HG03060 (cell line): ENCODE results near the gene BEND7.
"Not testable (repeated sequence)": the region's sequence is repeated elsewhere in the genome, so short reads cannot be mapped to it uniquely, and the experiment has no call there.

Experiments used
- ATAC-seq: cut with Tn5 transposase; IDR thresholded peaks from one replicate; pipeline ENCODE4 v1.9.1; 2021; ENCODE audit warnings: low read depth, moderate number of reproducible peaks; ENCODE audit not compliant: unreplicated experiment

The BEND7 gene, protein sequence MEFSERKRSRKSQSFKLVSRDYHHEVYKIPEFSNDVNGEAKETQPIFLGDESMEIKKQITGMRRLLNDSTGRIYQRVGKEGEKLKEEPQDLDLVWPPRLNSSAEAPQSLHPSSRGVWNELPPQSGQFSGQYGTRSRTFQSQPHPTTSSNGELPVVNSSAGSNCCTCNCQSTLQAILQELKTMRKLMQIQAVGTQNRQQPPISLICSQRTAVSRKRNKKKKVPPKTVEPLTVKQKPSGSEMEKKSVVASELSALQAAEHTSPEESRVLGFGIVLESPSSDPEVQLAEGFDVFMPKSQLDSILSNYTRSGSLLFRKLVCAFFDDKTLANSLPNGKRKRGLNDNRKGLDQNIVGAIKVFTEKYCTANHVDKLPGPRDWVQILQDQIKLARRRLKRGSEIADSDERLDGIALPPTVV

GRCh38 chr10:13528875-13529713 is at the start of gene BEND7:
Gene BEND7, minus strand, starts transcription at chr10:13529014. Its CDS starts 481 bp downstream, at chr10:13528533.
- no peak for ATAC-seq

- no peak for ATAC-seq
These were observed 45.1 kb upstream of the BEND7 start for GRCh38 chr10:13573960-13574359.

DNA sequence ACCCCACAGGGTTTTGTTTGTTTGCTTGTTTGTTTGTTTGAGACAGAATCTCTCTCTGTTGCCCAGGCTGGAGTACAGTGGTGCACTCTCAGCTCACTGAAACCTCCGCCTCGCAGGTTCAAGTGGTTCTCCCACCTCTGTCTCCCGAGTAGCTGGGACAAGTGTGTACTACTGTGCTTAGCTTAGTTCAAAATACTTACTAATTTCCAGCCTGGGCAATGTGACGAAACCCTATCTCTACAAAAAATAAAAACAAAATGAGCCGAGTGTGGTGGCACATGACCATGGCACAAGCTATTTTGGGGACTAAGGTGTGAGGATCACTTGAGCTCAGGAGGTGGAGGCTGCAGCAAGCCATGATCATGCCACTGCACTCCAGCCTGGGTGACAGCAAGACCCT is 42.7 kb upstream of the BEND7 start:
- ATAC-seq: no peak

DNA sequence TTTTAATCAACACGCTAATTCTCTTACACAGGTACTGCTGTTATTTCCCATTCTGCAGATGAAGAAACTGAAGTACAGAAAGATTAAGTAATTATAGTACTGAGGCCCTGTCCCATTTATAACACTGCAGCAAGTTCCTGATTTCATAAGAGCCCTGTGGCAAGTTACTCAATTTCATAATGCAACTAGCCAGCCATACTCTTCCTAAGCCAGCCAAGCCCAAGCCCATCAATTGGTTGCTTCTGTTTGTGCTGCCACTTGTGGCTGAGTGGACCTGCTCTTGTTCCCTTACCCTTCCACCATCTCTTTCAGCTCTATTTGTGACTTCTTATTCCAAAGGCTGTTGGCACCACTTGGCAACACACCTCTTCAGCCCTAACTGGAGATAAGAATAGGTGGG is 38.2 kb upstream of the BEND7 start:
- ATAC-seq: no peak

DNA sequence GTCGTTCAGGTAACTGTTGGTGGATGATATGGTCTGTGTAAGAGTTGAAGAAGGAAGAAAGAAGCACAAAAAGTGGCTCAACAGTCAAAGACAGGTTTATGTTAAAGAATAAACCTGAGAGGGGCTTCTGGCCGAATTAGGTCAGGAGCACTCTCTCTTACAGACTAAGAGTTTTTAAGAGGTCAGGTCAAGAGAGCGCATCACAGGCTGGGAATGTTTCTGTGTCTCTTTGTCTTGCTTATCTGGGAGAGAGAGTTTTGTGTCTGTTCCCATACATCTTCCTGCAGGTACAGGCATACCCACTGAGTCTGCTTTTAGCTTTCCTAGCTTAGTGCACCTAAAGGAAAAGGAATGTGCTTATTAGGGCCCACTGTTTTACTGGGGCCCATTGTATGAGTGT is 35.8 kb upstream of the BEND7 start:
- no peak for ATAC-seq

- no peak for ATAC-seq
These were observed 34.9 kb upstream of the BEND7 start for GRCh38 chr10:13563481-13564445.

DNA sequence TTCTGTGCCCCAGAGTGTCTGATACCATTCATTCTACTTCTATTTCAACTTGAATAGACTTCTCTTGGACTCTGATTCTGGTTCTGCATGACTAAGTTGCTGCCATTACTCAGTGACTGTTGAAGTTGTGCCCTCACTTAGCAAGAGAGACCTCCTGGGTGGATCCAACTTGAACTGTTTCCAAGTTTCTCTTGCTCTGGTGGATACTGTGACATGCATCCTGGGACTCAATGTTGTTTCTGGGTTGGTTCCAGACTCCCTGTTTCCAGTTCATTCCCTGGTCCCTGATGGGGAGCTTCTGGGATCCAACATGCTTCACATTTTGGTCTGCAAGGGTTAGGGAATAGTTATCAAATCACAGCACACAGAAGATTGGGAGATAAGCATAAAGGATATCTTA is 31.8 kb upstream of the BEND7 start:
- no peak for ATAC-seq

- no peak for ATAC-seq
These were observed 30.4 kb upstream of the BEND7 start for GRCh38 chr10:13559124-13559700.

GRCh38 chr10:13555884-13556510 is 27.2 kb upstream of the BEND7 start:
- no peak for ATAC-seq

GRCh38 chr10:13550802-13551201 is 22.0 kb upstream of the BEND7 start:
- no peak for ATAC-seq

GRCh38 chr10:13542533-13542932 is 13.7 kb upstream of the BEND7 start:
- ATAC-seq: no peak

DNA sequence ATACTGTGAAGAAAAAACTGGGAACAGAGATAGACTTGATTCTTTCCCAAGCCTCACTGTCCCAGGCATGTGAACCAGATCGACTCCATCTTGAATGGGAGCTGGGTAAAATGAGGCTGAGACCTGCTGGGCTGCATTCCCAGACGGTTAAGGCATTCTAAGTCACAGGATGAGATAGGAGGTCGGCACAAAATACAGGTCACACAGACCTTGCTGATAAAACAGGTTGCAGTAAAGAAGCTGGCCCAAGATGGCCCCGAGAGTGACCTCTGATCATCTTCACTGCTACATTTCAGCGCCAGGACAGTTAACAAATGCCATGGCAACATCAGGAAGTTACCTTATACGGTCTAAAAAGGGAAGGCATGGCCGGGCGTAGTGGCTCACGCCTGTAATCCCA is 9.2 kb upstream of the BEND7 start:
- not testable (repeated sequence) for ATAC-seq

DNA sequence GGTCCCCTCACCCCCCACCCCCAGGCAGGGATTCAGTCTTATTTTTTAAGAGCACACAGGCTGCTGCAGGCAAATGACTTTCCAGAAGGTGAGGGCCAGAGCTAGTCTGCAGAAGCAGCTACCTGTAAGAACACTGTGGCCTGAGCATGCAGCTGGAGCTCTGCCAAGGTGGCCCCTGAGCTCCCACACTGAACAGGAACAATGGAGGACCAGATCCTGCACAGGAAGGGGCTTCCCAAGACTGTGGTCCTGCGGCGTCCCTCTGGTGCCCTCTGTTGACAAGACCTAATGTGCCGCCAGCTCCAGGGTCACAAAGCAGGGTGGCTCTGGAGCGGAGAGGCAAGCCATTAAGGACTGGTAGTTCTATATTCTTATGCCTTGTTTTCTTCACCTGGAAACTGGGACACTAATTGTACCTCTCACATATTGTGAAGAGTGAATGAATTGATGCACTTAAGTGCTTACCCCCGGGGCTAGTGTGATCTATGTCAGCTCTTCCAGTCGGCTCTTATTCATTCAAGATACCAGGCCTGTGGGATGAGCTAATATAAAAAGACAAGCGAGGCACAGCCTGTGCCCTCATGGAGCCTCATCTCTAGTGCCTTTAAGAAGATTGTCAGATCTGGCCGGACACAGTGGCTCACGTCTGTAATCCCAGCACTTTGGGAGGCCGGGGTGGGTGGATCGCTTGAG is 8.0 kb upstream of the BEND7 start:
- no peak for ATAC-seq

DNA sequence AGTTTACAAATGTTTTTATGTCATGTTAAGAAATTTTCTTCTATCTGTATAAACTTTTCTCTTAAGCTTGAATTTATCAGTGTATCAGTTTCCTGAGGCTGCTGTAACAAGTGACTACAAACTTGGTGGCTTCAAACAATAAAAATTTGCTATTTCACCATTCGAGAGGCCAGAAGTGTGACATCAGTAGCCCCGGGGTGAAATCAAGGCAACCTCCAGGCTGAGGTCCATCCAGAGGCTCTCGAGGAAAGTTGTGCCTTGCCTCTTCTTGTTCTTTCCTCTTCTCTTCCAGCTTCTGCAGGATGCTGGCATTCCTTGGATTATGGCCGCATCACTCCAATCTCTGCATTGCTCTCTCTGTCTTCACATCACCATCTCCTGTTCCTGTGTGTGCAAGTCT is 6.5 kb upstream of the BEND7 start:
- ATAC-seq: no peak

DNA sequence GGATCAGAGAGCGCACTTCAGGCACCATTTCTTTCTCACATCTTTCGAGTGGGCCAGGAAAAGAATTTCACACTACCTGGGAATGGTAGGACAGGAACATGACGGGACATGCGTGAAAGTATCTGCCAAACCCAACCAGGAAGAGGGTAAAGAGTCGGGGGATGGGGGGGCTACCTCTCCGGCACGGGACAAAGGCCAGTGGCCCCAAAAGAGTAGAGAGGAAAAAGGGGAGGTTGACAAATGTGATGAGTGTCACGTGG is 830 bp upstream of the BEND7 start:
- ATAC-seq: no peak

- no peak for ATAC-seq
These were observed 515 bp downstream of the BEND7 start for GRCh38 chr10:13528123-13528874.

DNA sequence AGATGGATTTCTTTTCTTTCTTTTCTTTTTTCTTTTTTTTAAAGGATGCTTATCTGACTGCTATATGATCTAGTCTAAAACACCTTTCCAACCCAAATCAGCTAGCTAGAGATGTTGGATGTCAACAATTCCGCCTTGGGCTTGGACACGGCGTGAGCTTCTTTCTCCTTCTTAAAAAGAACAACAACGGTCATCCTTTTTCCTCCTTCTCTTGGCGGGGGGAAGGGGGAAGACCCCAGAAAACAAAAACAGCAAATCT is 1.0 kb downstream of the BEND7 start:
- ATAC-seq: no peak

DNA sequence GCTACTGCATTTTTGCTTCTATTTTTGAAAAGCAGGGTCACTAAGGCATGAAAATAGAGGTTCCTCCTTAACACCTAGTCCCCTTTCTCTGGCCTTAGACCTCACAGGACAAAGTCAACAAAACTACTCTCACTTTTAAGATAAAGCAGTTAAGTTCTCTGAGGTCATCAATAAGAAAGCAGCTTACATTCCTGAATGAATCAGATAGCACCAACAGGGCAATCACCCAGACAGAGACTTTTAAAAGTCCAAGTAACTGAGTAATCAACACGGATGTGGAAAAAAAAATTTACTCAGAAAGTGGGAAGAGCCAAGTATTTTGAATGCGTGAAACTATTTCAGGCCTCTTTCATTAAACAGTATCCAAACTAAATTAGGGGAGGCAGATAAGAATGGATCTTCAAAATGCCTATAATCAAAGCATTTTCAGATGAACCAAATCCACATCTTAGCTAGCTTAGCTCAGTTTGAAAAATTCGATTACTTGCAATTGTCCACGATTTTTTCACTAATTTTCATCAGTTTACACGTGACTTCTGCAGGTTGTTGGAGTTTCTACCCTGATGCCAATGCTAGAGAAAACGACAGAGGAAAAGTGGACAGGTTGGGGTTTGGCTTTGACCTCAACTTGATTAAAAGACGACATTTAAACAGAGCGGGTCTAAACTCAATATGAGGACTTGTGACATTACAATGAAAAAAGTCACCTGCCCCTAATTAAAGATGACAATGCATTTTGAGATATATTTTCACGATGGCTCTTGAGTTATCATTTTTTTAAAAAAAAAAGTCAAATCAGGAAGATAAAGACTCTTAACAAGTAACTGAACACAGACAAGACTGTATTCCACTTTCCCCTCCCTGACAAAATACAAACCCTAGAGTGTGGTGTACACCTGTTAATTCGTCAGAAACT is 1.6 kb downstream of the BEND7 start:
- ATAC-seq: no peak
